Measurements from ENCODE around the gene ACTR3. TPM values are rescaled to one million over a fixed set of nuclear protein-coding genes. Genes with fewer than 3 reads are reported as not detected.

Gene ACTR3
- total and polyA plus RNA-seq, 2 experiments from 2014 or later: 63.7 to 137 TPM

GRCh38 chr2:113894156-113894743 is 4.4 kb downstream of the ACTR3 start:
- Histone ChIP-seq H3K4me1 (ENCODE audit: insufficient read depth) (peaks cover 68% of the 10 kb centered on the region), H3K36me3 (ENCODE audit: insufficient read depth) (no peaks in the 10 kb centered on the region), H3K27ac (ENCODE audit: low read depth) (no peak overlapping the region), H3K4me2 (peak overlapping the region; percentile 33), H3K79me2 (replicated peaks; ENCODE audit: insufficient read depth) (peaks cover 84% of the 10 kb centered on the region), H3K4me3 (peak overlapping the region; percentile 29), H3K27me3 (ENCODE audit: insufficient read depth) (no peaks in the 10 kb centered on the region), H3K9me2 (ENCODE audit: insufficient read depth) (no peaks in the 10 kb centered on the region), H2AFZ (no peak overlapping the region), H4K20me1 (replicated peaks; ENCODE audit: insufficient read depth) (peaks cover 43% of the 10 kb centered on the region), H3F3A (replicated peaks; ENCODE audit: low read depth) (peaks cover 3% of the 10 kb centered on the region; the same call in 1 of the 2 replicates)
- peaks cover 6% of the 10 kb centered on the region for H3K27me3 Mint-ChIP-seq (ENCODE audit: insufficient read depth, low read depth, poor library complexity)
- DNase-seq (ENCODE audit: low spot score) (peak; percentile 15), ATAC-seq (no peak)
- H3K27ac Mint-ChIP-seq: no peak overlapping the region
- TF ChIP-seq REST (IDR thresholded peaks at IDR 0.05; ENCODE audit: unreplicated experiment) (no peak), CTCF (conservative IDR thresholded peaks at IDR 0.05; ENCODE audit: low read depth in 2 of 2) (no peak), CREB1 (CRISPR knock-in tag; IDR thresholded peaks at IDR 0.05; ENCODE audit: low read depth) (no peak), ZNF114 (CRISPR knock-in tag; IDR thresholded peaks at IDR 0.05) (no peak), ZNF462 (CRISPR knock-in tag; IDR thresholded peaks at IDR 0.05) (no peak), ETS1 (IDR thresholded peaks at IDR 0.05) (no peak), EZH2phosphoT487 (IDR thresholded peaks at IDR 0.05; ENCODE audit: unreplicated experiment) (no peak), JUNB (IDR thresholded peaks at IDR 0.05; ENCODE audit: unreplicated experiment) (no peak), STAT1 (IDR thresholded peaks at IDR 0.05; ENCODE audit: unreplicated experiment) (no peak)
- no peaks in the 10 kb centered on the region for H3K9me3 Mint-ChIP-seq
- H3K36me3 Mint-ChIP-seq (ENCODE audit: low read depth): peaks cover 11% of the 10 kb centered on the region; the same call in 2 of the 3 replicates
- peaks cover 71% of the 10 kb centered on the region for H3K4me1 Mint-ChIP-seq
- H3K4me3 Mint-ChIP-seq: no peak overlapping the region

All from GM23338 (cell line).